Thoracic aorta (tissue), 2 donors: Measurements from ENCODE around the gene DUSP7. TPM values are rescaled to one million over a fixed set of nuclear protein-coding genes. Genes with fewer than 3 reads are reported as not detected.

Experiments used
- ATAC-seq: fragments of 150-250 bp; one replicate; pipeline ENCODE4 v1.8.0; 2017; ENCODE audit warnings: low read depth; ENCODE audit not compliant: insufficient number of reproducible peaks, low FRiP score
- DNase-seq: peaks from one replicate; pipeline ENCODE4 v3.0.0-alpha.2; 2020; ENCODE audit warnings: low spot score
- H3K27ac ChIP-seq, 2 donors: fragments of 200-600 bp; sonication (generic); 1 replicate in 1 of 2; 2 replicates in 1 of 2; pipeline ENCODE4 v1.5.1; 2016; ENCODE audit warnings: mild to moderate bottlenecking in 2 of 2, moderate library complexity in 2 of 2
- H3K27me3 ChIP-seq: fragments of 200-600 bp; sonication (generic); replicated peaks from 2 replicates; pipeline ENCODE4 v1.6.0; 2016; ENCODE audit warnings: mild to moderate bottlenecking; ENCODE audit not compliant: insufficient read depth
- H3K36me3 ChIP-seq: fragments of 200-600 bp; sonication (generic); one replicate; pipeline ENCODE4 v1.5.1; 2016
- H3K4me1 ChIP-seq, 2 donors: fragments of 200-600 bp; sonication (generic); 1 replicate in 1 of 2; 2 replicates in 1 of 2; pipeline versions ENCODE4 v1.5.1 to v1.6.0; 2016; ENCODE audit warnings: low read depth in 2 of 2, mild to moderate bottlenecking in 1 of 2; ENCODE audit not compliant: control insufficient read depth in 1 of 2
- H3K4me3 ChIP-seq: fragments of 200-600 bp; sonication (generic); 2 replicates; pipeline ENCODE4 v1.5.1; 2016; ENCODE audit warnings: mild to moderate bottlenecking
- H3K9me3 ChIP-seq: fragments of 200-600 bp; sonication (generic); 2 replicates; pipeline ENCODE4 v1.5.1; 2016
- total RNA-seq, 2 donors: library from RNA; depleted of rRNA; stranded (reverse); fragments of >200 nt; gene quantifications; one replicate each; pipeline versions ENCODE4 v1.1.0 to v1.2.3, GENCODE V29; 2016
- TF ChIP-seq, protein P1 (sequence below): fragments of 200-600 bp; sonication (generic); IDR thresholded peaks from one replicate; pipeline ENCODE4 v1.5.1; 2019; ENCODE audit warnings: antibody characterized with exemption

The DUSP7 gene
- total RNA-seq, 2 donors from 2014 or later = 41.1 to 42.2 TPM

DNA sequence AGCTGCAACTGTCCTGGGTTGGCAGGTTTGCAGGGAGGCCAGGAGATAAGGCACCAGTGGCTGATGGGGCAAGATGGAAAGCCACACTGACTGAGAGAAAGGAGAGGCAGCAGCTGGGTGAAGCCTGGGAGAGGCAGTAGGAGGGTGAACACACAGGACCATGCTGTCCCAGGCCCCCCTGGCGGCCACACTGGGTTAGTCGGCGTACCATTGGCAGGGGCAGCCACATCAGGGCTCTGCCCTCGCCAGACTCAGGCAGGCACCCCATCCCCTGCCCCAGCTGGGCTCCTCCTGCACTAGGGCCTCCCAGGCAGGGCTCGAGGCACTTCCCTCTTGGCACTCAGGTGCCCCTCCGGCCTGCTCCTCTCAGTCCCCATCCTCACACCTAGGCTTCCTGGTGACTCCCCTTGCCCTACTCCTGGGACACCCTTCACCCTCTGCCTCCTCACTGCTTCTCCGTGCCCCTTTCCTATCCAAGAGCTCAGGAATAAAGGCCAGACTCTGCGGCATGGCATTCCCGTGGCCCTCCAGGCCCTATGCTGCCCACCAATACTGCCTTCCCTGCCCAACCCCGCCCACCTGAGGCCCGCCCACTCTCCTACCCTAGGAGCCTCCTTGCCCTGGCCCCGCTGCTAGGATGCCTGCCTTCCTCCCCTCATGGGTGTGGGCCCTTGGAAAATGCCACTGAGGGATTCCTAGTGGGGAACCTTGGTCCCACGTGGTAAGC, 28.7 kb upstream of the DUSP7 start:
- Histone ChIP-seq H3K9me3 (no peaks in the 10 kb centered on the region), H3K4me1 (peaks cover 16 to 30% of the 10 kb centered on the region in 2 donors), H3K27ac (no peak overlapping the region), H3K36me3 (no peaks in the 10 kb centered on the region), H3K4me3 (no peak overlapping the region), H3K27me3 (no peaks in the 10 kb centered on the region)
- no peak for DNase-seq
- TF ChIP-seq, protein P1, sequence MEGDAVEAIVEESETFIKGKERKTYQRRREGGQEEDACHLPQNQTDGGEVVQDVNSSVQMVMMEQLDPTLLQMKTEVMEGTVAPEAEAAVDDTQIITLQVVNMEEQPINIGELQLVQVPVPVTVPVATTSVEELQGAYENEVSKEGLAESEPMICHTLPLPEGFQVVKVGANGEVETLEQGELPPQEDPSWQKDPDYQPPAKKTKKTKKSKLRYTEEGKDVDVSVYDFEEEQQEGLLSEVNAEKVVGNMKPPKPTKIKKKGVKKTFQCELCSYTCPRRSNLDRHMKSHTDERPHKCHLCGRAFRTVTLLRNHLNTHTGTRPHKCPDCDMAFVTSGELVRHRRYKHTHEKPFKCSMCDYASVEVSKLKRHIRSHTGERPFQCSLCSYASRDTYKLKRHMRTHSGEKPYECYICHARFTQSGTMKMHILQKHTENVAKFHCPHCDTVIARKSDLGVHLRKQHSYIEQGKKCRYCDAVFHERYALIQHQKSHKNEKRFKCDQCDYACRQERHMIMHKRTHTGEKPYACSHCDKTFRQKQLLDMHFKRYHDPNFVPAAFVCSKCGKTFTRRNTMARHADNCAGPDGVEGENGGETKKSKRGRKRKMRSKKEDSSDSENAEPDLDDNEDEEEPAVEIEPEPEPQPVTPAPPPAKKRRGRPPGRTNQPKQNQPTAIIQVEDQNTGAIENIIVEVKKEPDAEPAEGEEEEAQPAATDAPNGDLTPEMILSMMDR = no peak
- no peak for ATAC-seq

DNA sequence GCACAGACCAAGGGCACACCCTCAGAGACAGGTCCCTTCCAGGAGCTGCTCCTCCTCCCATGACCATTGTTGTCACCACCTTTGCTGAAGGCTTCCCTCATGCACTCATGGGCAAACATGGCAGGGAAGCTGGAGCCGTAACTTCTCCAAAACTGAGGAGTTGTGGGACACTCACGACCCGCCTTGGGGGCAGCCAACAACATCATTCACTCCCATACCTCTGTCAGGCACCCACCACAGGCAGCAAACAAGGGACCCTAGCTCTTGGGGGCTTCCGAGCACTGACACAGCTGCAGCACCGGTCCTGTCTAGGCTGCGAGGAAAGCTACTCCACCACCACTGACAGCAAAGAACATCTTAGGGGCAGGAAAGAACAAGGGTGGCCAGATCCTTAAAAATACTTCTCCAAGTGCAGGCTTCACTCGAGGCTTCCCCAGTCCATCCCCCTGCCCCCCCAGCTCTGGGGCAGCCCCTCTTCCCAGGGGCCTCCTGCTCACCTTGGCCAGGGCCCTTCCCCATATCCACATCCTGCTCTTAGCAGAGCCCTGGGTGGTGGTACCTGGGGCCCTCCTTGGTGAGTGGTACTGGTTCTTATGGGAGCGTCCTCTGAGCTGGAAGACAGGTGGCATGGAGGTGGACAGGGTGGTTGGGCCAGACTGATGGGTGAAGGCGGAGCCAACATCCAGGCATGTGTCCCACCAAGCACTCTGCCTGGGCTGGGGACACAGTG, 28.0 kb upstream of the DUSP7 start:
- Histone ChIP-seq H3K27ac (no peak overlapping the region), H3K9me3 (no peaks in the 10 kb centered on the region), H3K4me3 (no peak overlapping the region), H3K4me1 (peaks cover 9 to 23% of the 10 kb centered on the region in 2 donors), H3K36me3 (no peaks in the 10 kb centered on the region), H3K27me3 (no peaks in the 10 kb centered on the region)
- TF ChIP-seq, protein P1 = no peak
- DNase-seq = no peak
- ATAC-seq = no peak

DNA sequence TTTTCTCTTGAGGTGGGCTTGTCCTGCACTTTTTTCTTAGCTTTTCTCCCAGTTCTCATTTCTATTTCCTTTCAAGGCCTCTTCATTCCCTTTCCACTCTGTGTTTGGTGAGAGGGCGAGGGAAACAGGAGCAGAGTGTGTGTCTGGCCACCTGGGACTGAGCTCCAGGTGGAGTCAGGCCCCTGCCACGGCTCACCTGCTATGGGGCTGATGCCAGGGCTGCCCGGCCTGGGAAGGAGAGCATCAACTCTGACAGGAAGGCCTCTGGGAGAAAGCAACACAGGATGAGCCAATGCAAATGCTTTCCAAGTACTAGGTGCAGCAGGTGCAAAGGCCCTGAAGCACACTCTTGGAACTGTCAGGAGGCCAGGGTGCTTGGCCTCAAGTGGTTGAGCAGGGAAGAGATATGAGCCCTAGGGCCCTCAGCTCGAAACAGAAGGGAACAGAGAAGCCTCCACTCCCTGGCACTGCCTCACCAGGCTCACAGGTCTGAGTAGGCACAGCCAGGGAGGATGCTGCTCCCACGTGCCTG, 27.3 kb upstream of the DUSP7 start:
- H3K27ac ChIP-seq = no peak overlapping the region
- H3K36me3 ChIP-seq = no peaks in the 10 kb centered on the region
- DNase-seq (no peak), ATAC-seq (no peak)
- H3K27me3 ChIP-seq = no peaks in the 10 kb centered on the region
- H3K9me3 ChIP-seq = no peaks in the 10 kb centered on the region
- H3K4me3 ChIP-seq = no peak overlapping the region
- TF ChIP-seq, protein P1 = no peak
- H3K4me1 ChIP-seq = peaks cover 1 to 15% of the 10 kb centered on the region in 2 donors

GRCh38 chr3:52082951-52083350, 26.6 kb upstream of the DUSP7 start:
- no peak for ATAC-seq
- H3K36me3 ChIP-seq = no peaks in the 10 kb centered on the region
- DNase-seq = no peak
- TF ChIP-seq, protein P1 = no peak
- H3K4me3 ChIP-seq = no peak overlapping the region
- H3K27me3 ChIP-seq = no peaks in the 10 kb centered on the region
- no peaks in the 10 kb centered on the region for H3K9me3 ChIP-seq
- H3K4me1 ChIP-seq = peaks cover 2 to 10% of the 10 kb centered on the region in 2 donors
- H3K27ac ChIP-seq = no peak overlapping the region
